Activated naive CD4-positive, alpha-beta T cell treated with anti-CD3 and anti-CD28 coated beads for 36 hours (primary cell): ENCODE data around the gene VAMP5. TPM values are rescaled to one million over a fixed set of nuclear protein-coding genes. Genes with fewer than 3 reads are reported as not detected.

Source experiments
- CTCF ChIA-PET: fragments of 350-600 bp; sonication (Branson Sonifier 250); formaldehyde crosslinking; loops from one replicate; lab custom pipeline; 2021; ENCODE audit warnings: antibody characterized with exemption; lab: Charles Lee
- DNase-seq: peaks from one replicate; pipeline ENCODE4 v3.0.0-alpha.2; 2020
- H3K27ac Mint-ChIP-seq: one replicate; pipeline ENCODE4 v1.8.0; 2021; ENCODE audit warnings: mild to moderate bottlenecking, mixed read lengths
- H3K27me3 Mint-ChIP-seq: one replicate; pipeline ENCODE4 v1.8.0; 2021; ENCODE audit warnings: low read depth, mixed read lengths
- H3K36me3 Mint-ChIP-seq: one replicate; pipeline ENCODE4 v1.8.0; 2021; ENCODE audit warnings: low read depth, mixed read lengths
- H3K4me1 Mint-ChIP-seq: one replicate; pipeline ENCODE4 v1.8.0; 2021; ENCODE audit warnings: low read depth, mixed read lengths
- H3K4me3 Mint-ChIP-seq: one replicate; pipeline ENCODE4 v1.8.0; 2021; ENCODE audit warnings: mild to moderate bottlenecking, moderate library complexity, mixed read lengths
- H3K9me3 Mint-ChIP-seq: one replicate; pipeline ENCODE4 v1.8.0; 2021; ENCODE audit warnings: mixed read lengths
- intact Hi-C: fragments of 100-400 bp; cut with micrococcal nuclease; formaldehyde crosslinking; loops from one replicate; pipeline ENCODE4 v1.15.1; 2023
- total RNA-seq, 2 experiments: library from RNA; stranded (reverse); gene quantifications; one replicate each; pipeline ENCODE4 v1.2.3, GENCODE V29; 2021

VAMP5 gene, protein sequence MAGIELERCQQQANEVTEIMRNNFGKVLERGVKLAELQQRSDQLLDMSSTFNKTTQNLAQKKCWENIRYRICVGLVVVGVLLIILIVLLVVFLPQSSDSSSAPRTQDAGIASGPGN
- total RNA-seq, result 10 to 100 TPM; 18.4 to 21.8 TPM

DNA sequence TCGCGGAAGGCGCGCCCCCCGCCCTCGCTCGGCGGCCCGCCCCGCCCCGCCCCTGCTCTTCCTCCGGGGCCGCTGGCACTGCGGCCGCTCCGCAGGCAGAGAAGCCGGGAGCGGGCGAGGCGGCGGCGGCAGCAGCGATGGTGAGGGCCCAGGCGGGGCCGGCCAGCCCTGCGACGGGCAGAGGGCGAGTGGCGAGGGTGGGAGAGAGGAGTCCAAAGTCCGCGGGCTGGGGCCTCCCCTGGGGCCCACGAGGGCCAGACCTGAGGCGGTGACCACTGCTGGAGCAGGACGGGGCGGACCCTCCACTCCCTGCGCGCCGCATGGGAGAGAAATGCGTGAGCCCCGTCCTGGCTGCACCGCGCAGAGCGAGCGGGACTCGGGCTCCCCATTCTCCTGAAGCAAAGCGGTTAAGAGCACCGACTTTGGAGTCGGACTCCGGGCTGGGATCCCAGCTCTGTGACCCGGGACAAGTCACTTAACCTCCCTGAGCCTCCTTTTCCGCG lies at the start of gene VAMP5:
TSS of gene VAMP5 (plus strand) at position 78 of the 503 bp plus-strand sequence. CDS start at position 138, 60 bp downstream.
- no peak for DNase-seq
- peaks cover 47% of the 10 kb centered on the region for H3K4me1 Mint-ChIP-seq
- intact Hi-C loops, result loop anchor here (1.0 to 2.0 kb wide), 3 partner anchors 10 to 46 kb away; partner anchors contain the start of genes C2orf68 and MAT2A
- peak within 1 kb of the TSS; percentile 79 for H3K4me3 Mint-ChIP-seq
- peaks cover 7% of the 10 kb centered on the region for H3K36me3 Mint-ChIP-seq
- CTCF ChIA-PET, result interaction anchor here (1.2 to 1.3 kb wide), 2 partner anchors 53 to 165 kb away, joined by 3 read pairs; no protein-coding TSS in a partner anchor
- H3K27ac Mint-ChIP-seq, result peak within 1 kb of the TSS; percentile 84
- H3K27me3 Mint-ChIP-seq, result no peaks in the 10 kb centered on the region
- H3K9me3 Mint-ChIP-seq, result no peaks in the 10 kb centered on the region

DNA sequence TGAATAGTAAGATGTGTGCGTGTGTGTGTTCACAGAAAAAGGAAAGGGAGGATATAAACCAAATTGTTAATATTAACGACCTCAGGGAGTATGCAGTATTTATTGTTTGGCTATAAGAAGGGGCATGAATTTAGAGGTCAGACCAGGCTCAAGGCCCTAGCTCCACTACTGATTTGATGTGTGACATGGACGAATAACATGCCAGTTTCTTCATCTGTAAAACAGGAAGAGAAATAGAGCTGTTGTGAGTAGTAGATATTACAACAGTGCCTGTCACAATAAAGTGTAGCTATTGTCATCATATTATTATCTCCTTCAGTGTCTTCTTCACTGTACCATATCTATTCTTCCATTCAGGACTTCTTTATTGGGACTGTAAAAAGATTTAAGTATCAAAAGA lies 49.4 kb upstream of the VAMP5 start:
- peaks cover 9% of the 10 kb centered on the region for H3K36me3 Mint-ChIP-seq
- CTCF ChIA-PET, result interaction anchor here (0.8 to 11.3 kb wide), 4 partner anchors 18 to 116 kb away, joined by 4 to 111 read pairs (median 6); partner anchors contain the start of gene SH2D6
- no peaks in the 10 kb centered on the region for H3K9me3 Mint-ChIP-seq
- intact Hi-C loops, result loop anchor here (5.0 kb wide), 1 partner anchor 572 kb away; the partner anchor contains the start of genes POLR1A and PTCD3
- no peak overlapping the region for H3K27ac Mint-ChIP-seq
- H3K27me3 Mint-ChIP-seq, result no peaks in the 10 kb centered on the region
- no peak overlapping the region for H3K4me3 Mint-ChIP-seq
- no peak for DNase-seq
- H3K4me1 Mint-ChIP-seq, result peaks cover 8% of the 10 kb centered on the region

DNA sequence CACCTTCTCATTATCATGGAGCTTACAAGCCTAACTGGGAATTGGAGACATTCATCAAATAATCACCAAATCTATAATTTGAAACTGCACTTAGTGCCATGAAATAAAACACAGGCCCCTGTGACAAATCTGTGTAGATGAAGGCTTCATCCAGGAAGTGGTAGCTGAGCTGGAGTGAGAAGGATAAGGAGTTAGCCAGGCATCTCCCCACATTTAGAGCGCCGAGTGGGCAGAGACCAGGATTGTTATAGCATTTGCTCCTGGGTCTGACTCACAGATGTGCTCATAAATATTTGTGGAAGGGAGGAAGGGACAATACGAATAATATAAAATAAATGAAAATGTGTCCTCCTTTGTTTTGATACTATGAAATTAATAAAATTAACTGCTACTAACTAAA lies 47.8 kb upstream of the VAMP5 start:
- CTCF ChIA-PET, result interaction anchor here (0.9 to 11.3 kb wide), 3 partner anchors 12 to 116 kb away, joined by 4 to 111 read pairs (median 34); partner anchors contain the start of gene SH2D6
- no peak for DNase-seq
- intact Hi-C loops, result loop anchor here (5.0 kb wide), 1 partner anchor 571 kb away; the partner anchor contains the start of genes POLR1A and PTCD3
- H3K27ac Mint-ChIP-seq, result no peak overlapping the region
- H3K4me1 Mint-ChIP-seq, result peaks cover 17% of the 10 kb centered on the region
- H3K9me3 Mint-ChIP-seq, result no peaks in the 10 kb centered on the region
- no peaks in the 10 kb centered on the region for H3K27me3 Mint-ChIP-seq
- H3K36me3 Mint-ChIP-seq, result peaks cover 25% of the 10 kb centered on the region
- no peak overlapping the region for H3K4me3 Mint-ChIP-seq

DNA sequence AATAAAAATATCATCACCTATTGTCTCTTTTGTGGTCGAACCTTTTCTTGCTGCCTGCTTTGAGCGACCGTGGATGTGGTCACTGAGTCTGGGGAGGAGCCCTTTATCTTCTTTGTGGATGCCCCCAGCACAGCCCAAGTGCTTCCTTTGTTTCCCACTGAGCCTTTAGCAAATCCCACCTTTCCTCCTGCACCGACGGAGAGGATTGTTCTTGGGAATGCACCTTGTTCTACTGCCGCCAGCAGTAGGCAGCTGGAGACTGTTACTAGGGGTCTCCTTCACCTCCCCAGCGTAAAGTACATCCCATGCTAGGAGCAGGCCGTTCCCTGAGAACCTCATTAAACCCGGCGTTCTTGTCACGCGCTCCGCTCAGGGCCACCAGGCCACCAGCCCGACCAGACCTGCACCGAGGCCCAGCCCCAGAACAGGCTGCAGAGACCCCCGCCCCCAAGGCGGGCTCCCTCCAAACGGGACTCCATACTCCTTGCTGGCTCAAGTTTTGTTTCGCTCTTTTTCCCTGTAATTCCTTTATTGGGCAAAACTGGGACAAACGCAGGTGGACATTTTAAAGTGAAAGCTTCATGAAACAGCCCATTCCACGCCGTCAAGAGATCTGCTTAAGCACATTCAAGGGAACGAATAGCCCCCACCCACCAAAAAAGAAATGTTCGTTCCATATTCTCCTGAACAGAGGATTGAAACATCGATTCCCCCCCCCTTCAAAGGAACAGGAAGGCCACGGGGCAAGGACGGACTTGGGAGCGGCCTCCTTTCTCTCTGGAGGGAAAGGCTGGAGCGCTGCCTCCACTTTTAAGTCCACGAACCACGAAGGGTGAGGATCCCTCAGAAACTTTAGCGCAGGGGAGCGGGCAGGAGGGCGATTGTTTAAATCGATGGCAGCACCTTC lies 46.4 kb upstream of the VAMP5 start:
- Mint-ChIP-seq H3K4me1 (peaks cover 30% of the 10 kb centered on the region), H3K27ac (peak overlapping the region; percentile 99), H3K36me3 (peaks cover 39% of the 10 kb centered on the region), H3K4me3 (peak overlapping the region; percentile 91), H3K9me3 (no peaks in the 10 kb centered on the region), H3K27me3 (no peaks in the 10 kb centered on the region)
- CTCF ChIA-PET, result interaction anchor here (0.5 to 11.3 kb wide), 7 partner anchors 8 to 118 kb away, joined by 3 to 111 read pairs (median 3); partner anchors contain the start of gene SH2D6
- DNase-seq, result peak; percentile 46
- intact Hi-C loops, result loop anchor here (1.0 to 5.0 kb wide), 6 partner anchors 47 to 569 kb away; partner anchors contain the start of genes ELMOD3, POLR1A, PTCD3 and RETSAT

DNA sequence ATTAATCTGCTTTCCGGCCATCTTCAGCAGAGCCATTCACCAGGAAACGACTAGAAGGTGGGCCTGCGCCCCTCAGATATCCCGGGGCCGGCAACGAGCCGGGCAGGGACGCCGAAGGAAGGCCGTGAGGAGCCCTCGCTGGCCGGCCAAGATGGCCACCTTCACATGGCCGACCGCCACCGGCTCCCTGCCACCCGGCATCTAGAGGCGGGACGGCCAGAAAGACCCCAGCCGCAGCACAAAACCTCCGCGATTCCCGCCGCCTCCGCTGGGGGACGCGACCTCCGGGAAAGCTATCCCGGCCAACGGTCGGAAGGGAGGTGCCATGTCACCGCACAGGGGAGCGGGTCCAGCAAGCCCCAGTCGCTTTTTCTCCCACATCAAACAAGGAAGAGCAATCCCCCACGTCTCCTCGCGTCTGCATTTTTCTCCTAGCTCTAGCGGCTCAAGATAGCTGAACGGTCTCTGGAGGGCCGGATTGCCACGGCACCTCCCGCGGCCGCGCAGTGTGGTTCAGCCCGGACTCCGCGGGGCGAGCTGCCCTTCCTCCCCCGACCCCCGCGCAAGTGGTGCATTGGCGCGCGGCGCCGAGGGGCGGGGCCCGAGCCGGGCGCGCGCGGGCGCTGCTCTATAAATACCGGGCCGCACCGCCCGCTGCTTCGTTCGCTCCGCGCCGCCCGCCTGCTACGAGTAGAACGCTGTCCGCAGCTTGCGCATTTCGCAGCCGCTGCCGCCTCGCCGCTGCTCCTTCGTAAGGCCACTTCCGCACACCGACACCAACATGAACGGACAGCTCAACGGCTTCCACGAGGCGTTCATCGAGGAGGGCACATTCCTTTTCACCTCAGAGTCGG lies 45.5 kb upstream of the VAMP5 start, which contains the start of gene MAT2A:
TSS of gene MAT2A (plus strand) at position 662 of the 854 bp plus-strand sequence. CDS start at position 782, 120 bp downstream.
- H3K4me3 Mint-ChIP-seq, result peak within 1 kb of the TSS; percentile 91
- peaks cover 47% of the 10 kb centered on the region for H3K36me3 Mint-ChIP-seq
- H3K27me3 Mint-ChIP-seq, result no peaks in the 10 kb centered on the region
- no peaks in the 10 kb centered on the region for H3K9me3 Mint-ChIP-seq
- intact Hi-C loops, result loop anchor here (1.0 to 5.0 kb wide), 9 partner anchors 23 to 569 kb away; partner anchors contain the start of genes ELMOD3, GGCX, POLR1A and PTCD3
- peak within 1 kb of the TSS; percentile 99 for H3K27ac Mint-ChIP-seq
- CTCF ChIA-PET, result interaction anchor here (0.5 to 11.3 kb wide), 8 partner anchors 9 to 119 kb away, joined by 3 to 111 read pairs (median 5); partner anchors contain the start of gene SH2D6
- peak; percentile 94 for DNase-seq
- H3K4me1 Mint-ChIP-seq, result peaks cover 36% of the 10 kb centered on the region

DNA sequence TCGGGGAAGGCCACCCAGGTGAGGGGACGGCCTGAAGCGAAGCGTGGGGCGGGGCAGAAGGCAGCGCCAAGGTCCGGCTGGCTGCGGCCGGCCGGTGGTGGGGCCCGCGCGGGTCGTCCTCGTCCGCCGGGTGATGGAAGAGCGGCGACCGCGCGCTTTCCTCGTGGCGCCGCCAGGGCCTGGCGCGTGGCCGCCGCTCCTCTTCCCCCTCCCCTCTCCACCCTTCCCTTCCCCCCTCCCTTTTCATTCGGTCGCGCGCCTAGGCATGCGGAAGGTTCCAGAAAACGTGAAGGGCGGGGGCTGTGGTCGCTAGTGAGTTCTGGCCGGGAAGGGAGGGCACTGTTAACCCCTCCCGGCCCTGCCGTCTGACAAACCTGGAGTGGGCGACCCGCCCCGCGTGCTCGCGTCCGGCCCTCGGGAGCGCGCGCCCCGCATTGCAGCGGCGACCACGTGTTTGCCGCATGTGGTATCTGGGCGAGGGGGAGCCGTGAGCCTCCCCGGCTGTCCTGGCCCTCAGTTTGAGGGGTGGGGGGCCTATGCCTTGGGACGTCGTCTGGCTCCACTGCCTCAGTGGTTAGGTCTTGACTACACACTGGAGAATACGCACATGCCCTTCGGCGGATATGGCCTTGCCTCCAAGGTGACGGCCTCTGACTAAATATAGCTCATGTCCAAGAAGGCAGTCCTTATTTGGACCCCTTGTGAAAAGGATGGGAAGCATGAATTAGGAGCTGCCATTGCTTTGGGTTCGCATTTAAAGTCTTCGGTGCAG lies 44.7 kb upstream of the VAMP5 start:
- no peaks in the 10 kb centered on the region for H3K9me3 Mint-ChIP-seq
- CTCF ChIA-PET, result interaction anchor here (0.5 to 11.3 kb wide), 6 partner anchors 13 to 569 kb away, joined by 3 to 111 read pairs (median 6); partner anchors contain the start of gene SH2D6
- H3K27me3 Mint-ChIP-seq, result no peaks in the 10 kb centered on the region
- H3K4me3 Mint-ChIP-seq, result peak overlapping the region; percentile 91
- DNase-seq, result peak; percentile 72
- peaks cover 54% of the 10 kb centered on the region for H3K36me3 Mint-ChIP-seq
- peak overlapping the region; percentile 99 for H3K27ac Mint-ChIP-seq
- peaks cover 43% of the 10 kb centered on the region for H3K4me1 Mint-ChIP-seq
- intact Hi-C loops, result loop anchor here (1.0 to 5.0 kb wide), 6 partner anchors 22 to 568 kb away; partner anchors contain the start of genes GGCX, POLR1A, PTCD3 and TMEM150A

DNA sequence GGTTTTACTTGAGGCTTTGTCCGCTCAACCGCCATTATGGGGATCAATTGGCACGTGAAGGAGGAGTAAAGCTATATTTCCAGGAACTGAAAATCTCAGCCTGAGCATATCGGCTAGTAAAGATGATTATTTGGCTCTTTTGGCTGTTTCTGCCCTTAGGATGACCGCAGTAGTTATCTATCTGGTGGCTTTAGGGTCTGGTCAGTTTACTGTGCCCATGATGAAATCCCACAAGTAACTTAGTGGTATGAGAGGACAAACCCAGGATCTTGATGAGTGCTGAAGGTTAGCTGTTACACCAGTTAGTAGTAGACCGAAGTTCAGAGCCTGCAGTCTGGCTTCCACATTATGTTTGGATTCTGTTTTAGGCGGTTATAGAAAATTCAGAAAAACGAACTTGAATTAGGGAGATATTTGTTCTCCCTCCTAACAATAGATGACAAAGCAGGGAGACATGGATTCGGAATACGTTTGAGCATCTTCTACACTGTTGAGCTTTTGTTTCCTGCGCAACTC lies 44.0 kb upstream of the VAMP5 start:
- no peak for DNase-seq
- Mint-ChIP-seq H3K36me3 (peaks cover 56% of the 10 kb centered on the region), H3K4me1 (peaks cover 43% of the 10 kb centered on the region), H3K4me3 (peak overlapping the region; percentile 91), H3K27me3 (no peaks in the 10 kb centered on the region), H3K27ac (peak overlapping the region; percentile 89), H3K9me3 (no peaks in the 10 kb centered on the region)
- intact Hi-C loops, result no loop called here
- CTCF ChIA-PET, result interaction anchor here (0.6 to 11.3 kb wide), 3 partner anchors 12 to 569 kb away, joined by 3 to 111 read pairs (median 31); partner anchors contain the start of gene SH2D6

DNA sequence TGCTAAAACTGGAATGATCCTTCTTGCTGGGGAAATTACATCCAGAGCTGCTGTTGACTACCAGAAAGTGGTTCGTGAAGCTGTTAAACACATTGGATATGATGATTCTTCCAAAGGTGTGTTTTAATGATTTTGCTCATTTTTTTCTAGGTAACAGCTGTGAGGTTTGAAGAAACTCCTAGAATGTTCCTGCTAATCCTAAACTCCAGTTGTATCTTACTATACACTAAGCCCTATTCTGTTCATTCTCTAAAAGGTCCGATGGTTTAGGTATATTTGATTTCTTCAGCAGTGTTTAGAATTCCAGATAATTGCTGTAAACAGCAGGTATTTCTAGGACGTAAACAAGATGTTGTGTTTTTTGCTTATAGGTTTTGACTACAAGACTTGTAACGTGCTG lies 43.0 kb upstream of the VAMP5 start:
- CTCF ChIA-PET, result interaction anchor here (4.6 to 11.3 kb wide), 2 partner anchors 11 to 121 kb away, joined by 31 to 111 read pairs; partner anchors contain the start of gene SH2D6
- Mint-ChIP-seq H3K27ac (peak overlapping the region; percentile 37), H3K9me3 (no peaks in the 10 kb centered on the region), H3K27me3 (no peaks in the 10 kb centered on the region), H3K36me3 (peaks cover 57% of the 10 kb centered on the region), H3K4me1 (peaks cover 42% of the 10 kb centered on the region), H3K4me3 (peak overlapping the region; percentile 91)
- no peak for DNase-seq
- intact Hi-C loops, result no loop called here

DNA sequence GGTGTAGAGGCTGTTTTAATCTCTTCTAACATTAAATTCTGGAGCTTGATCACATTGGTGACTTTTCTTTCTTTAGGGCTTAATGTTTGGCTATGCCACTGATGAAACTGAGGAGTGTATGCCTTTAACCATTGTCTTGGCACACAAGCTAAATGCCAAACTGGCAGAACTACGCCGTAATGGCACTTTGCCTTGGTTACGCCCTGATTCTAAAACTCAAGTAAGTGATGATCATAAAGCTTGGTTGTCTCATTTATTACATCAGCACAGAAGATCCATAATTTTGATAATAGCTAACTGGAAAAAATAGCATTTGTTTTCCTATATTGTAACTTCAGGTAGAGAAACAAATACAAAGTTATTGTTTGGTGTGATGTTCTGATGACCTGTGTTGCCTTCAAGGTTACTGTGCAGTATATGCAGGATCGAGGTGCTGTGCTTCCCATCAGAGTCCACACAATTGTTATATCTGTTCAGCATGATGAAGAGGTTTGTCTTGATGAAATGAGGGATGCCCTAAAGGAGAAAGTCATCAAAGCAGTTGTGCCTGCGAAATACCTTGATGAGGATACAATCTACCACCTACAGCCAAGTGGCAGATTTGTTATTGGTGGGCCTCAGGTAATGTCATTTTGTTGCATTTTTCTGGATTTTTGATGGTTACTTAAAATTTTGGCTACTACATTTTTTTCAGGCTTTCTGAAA lies 42.3 kb upstream of the VAMP5 start:
- H3K4me3 Mint-ChIP-seq, result peak overlapping the region; percentile 91
- H3K27me3 Mint-ChIP-seq, result no peaks in the 10 kb centered on the region
- DNase-seq, result no peak
- peak overlapping the region; percentile 37 for H3K27ac Mint-ChIP-seq
- H3K9me3 Mint-ChIP-seq, result no peaks in the 10 kb centered on the region
- CTCF ChIA-PET, result interaction anchor here (4.6 to 11.3 kb wide), 2 partner anchors 11 to 122 kb away, joined by 31 to 111 read pairs; partner anchors contain the start of gene SH2D6
- peaks cover 39% of the 10 kb centered on the region for H3K4me1 Mint-ChIP-seq
- intact Hi-C loops, result no loop called here
- peaks cover 57% of the 10 kb centered on the region for H3K36me3 Mint-ChIP-seq
